Measurements from ENCODE around the gene TIAL1.
"Not testable (repeated sequence)": the region's sequence is repeated elsewhere in the genome, so short reads cannot be mapped to it uniquely, and the experiment has no call there.

TIAL1 gene, protein sequence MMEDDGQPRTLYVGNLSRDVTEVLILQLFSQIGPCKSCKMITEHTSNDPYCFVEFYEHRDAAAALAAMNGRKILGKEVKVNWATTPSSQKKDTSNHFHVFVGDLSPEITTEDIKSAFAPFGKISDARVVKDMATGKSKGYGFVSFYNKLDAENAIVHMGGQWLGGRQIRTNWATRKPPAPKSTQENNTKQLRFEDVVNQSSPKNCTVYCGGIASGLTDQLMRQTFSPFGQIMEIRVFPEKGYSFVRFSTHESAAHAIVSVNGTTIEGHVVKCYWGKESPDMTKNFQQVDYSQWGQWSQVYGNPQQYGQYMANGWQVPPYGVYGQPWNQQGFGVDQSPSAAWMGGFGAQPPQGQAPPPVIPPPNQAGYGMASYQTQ

DNA sequence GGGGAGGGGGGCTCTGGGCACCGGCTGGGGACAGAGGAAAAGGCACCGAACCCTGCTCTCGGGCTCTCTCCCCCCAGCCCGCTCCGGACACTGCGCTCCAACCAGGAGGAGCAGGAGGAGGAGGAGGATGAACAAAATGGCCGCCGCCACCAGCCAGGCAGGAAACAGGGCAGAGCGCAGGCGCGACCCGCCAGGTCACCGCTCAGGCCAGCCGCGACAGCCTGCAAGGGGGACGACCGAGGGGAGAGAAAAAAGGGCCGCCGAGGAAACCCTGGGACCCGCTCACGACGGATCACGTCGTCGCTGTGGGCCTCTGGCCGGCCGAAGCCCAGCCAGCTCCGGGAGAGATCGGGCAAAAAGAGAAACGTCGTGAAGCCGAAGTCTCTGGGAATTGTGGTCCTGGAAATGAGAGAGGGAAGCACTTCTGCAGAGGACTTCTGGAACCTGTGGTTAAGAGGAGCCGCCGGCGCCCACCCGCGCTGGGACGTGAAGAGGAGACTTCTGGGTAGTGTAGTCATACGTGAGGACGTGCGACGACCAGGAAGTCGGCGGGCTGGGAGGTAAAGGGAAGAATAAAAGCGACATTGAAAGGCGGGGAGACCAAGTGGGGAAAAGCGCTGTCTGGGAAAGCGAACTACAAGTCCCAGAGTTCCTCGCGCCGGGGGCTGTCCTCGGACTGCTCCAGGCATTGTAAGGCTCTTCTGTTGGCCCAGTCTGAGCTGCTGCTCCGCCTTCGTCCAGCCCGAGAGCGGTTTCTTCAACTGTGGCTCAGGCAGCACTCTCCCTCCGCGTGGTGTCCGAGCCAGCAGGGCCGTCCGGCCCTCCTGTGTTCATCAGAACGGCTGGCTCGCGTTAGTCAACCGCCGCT lies at the start of gene TIAL1:
Gene TIAL1, minus strand, starts transcription at position 428 of the 868 bp plus-strand sequence. CDS start 499 bp downstream, outside the sequence.
- DNase-seq: peak; percentile 93

DNA sequence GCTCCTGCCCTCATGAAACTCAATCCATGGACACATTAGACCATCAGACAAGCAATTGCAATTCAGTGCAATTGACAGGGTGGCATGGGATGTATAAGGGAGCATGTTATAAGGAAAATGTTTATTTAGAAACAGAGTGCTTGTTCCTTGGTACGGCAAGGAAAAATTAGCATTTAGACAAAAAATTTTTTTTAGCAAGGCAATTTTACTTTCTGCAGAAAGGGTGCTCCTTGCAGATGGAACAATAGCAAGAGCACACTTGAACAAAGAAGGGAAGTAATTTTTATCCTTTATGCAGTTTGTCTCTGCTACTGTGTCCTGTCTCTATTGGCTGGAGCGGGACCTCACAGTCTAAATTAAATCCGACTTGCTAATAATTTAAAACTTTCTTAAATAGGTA lies 48.2 kb upstream of the TIAL1 start:
- no peak for DNase-seq

DNA sequence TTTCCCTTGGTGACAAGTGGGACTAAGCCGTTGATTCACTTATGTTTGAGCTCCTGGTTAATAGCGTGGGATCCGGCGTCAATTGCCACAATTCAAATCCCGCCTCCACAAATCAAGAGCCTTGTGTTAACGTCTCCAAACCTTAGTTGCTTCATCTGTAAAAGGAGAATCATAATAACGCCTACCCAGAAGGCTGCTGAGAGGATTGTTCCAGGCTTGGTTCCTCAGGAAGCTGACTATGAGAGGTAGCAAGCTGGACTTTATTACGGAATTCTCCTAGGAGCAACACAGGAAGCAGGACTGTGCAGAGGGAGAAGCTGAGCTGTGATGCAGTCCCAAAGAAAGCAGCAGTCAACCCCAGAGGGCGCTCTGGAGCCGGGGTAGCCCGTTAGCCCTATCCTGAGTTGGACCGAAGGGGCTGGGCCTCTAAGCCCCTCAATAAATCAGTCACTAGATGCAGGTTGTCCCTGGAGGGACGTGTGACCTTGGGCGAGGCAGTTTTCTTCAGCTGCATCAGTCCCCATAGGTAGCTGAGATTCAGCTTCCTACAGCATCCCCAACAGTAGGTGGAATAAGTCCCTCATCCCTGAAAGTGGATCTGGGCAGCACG lies 47.5 kb upstream of the TIAL1 start:
- DNase-seq: no peak

DNA sequence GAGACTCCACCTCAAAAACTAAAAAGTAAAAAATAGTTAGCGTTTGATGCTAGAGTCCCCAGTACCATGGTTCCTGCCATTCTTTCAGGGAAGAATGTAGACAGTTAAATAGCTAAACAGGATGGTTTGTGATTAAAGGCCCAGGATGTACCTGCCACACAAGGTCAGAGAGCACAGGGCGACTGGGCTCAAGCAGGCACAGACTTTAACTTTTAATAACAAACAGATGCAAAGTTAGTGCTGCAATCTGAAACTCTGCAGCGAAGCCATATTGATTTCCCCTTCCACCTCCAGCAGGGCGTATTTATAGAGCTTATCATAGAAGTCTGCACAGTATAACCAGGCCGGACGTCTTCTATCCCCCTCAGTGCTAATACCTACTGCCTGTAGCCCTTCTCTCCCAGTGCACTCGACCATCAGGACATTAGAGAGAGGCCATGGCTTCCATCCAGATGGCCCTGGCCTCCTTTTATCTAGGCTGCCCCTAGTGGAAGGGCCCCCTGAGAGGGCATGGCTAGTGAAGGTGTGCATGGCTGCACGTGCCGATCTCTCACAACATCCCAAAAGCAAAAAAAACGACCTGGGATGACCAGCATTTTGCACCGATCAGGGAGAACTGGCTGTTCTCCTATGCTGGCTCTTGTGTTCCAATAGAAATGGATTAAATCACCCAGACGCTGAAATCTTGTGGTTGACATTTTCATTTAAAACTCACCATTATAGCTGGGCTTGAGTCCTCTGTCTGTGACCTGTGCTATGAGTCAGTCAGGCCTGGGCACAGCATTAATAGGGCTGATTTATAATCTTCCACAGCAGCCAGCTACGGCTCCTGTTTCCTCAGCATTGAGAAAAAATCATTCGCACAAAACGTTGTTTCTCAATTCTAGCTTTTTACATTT lies 46.8 kb upstream of the TIAL1 start:
- DNase-seq: no peak

DNA sequence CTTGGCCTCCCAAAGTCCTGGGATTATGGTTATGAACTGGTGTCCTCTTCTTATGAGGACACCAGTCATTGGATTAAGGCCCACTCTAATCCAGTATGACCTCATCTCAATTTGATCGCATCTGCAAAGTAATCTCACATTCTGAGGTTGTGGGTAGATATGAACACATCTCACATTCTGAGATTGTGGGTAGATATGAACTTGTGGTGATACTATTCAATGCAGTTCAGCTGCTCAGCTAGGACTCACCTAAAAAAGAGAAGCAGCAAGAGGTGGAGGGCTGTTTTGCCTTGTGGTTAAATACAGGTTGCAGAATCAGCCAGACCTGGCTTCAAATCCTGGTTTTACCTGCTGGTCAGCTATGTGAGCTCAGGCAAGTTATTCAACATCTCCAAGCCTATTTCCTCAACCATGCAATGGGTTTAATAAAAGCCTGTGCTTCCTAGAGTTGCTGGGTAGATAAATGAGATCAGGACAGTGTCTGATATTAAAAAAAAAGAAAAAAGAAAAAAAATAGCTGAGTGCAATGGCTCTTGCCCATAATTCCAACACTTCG lies 45.9 kb upstream of the TIAL1 start:
- no peak for DNase-seq

DNA sequence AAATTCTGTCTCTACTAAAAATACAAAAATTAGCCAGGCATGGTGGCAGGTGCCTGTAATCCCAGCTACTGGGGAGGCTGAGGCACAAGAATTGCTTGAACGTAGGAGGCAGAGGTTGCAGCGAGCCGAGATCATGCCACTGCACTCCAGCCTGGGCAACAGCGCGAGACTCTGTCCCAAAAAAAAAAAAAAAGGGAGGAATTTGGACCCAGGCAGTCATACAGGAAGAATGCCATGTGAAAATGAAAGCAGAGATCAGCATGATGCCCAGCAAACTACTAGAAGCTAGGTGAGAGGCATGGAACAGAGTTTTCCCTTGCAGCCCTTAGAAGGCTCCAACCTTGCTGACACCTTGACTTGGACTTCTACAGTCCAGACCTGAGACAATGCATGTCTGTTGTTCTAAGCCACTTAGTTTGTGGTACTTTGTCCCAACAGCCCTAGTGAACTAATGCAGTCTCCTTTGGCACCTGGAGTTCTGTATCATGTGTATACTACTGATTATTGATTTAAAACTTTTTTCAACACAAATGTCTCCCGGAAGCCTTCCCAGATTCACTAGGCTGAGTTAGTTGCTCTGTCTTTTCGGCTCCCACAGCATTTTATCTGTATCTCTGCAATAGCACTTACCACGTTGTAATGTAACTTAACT lies 44.2 kb upstream of the TIAL1 start:
- no peak for DNase-seq

DNA sequence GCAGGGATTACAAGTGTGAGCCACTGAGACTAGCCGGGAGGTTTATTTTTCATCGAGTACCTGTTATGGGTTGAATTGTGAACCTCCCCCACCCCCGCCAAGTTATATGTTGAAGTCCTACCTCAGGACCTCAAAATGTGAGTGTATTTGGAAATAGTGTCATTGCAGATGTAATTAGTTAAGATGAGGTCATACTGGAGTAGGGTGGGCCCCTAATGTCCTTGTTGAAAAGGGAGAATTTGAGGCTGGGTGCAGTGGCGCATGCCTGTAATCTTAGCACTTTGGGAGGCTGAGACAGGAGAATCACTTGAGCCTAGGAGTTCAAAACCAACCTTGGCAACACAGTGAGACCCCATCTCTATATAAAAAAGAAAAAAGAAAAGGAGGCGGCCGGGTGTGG lies 43.6 kb upstream of the TIAL1 start:
- DNase-seq: no peak

DNA sequence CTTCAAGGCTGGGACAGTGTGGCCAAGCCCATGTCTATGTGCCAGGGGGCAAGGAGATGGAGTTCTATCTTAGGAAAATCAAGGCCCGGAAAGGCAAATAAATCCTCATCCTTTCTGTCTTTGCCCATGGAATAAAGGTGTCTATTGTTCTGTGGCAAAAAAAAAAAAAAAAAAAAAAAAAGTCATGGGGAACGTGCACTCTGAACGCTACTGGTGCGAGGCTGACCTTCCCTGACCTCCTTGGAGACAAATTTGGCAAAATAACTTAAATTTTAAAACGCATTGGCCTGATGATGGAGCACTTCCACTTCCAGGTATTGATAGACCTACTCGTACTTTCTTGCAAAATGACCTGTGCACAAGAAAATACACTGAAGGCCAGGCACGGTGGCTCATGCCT lies 42.2 kb upstream of the TIAL1 start:
- DNase-seq: no peak

DNA sequence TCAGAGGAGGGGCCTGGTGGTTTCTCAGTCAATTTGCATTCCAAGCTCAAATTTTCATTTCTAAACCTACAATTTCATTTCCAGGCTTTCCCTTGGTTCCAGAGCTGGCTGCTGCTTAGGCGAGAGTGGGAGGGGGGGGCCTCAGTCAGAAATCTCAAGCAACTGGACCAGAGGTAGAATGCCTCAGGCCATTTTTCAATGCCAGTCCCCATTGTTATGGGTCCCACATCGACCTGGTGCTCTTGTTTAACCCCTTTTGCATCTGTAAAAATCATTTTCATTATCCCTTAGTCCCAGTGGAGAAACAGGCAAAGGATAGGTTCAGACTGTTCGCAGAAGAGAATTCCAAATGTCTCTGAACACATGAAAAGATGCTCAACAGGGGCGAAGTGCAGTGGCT lies 40.9 kb upstream of the TIAL1 start:
- DNase-seq: no peak

DNA sequence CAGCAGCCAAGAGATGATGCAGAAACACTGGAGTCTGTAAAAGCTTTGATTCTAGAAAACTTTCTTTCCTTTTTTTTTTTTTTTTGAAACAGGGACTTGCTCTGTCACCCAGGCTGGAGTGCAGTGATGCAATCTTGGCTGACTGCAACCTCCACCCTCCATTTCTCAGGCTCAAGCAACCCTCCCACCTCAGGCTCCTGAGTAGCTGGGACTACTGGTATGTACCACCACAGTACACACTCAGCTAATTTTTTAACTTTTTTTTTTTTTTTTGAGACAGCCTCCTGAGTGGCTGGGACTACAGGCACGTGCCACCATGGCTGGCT lies 37.4 kb upstream of the TIAL1 start:
- no peak for DNase-seq

DNA sequence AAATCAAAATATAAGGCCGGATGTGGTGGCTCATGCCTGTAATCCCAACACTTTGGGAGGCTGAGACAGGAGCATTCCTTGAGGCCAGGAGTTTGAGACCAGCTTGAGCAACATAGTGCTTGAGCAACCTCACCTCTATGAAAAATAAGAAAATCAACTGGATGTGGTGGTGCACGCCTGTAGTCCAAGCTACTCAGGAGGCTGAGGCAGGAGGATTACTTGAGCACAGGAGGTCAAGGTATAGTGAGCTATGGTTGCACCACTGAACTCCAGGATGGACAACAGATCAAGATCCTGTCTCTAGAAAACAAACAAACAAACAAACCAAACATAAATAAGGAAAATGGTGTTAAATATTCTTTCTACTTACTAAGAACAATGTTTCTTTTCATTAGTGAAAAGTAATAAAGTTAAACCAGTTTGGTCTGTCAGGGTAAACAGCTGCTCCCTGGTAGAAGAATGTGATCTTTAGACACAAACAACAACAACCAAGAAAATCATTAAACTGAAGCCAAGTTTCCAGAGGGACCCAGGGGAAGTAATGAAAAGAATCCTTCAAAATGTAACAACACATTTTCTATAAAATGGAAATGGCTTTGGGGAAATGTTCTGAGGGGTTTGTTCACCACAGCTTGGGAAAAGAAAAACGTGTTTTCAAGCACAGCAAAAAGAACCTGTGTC lies 36.9 kb upstream of the TIAL1 start:
- DNase-seq: no peak

DNA sequence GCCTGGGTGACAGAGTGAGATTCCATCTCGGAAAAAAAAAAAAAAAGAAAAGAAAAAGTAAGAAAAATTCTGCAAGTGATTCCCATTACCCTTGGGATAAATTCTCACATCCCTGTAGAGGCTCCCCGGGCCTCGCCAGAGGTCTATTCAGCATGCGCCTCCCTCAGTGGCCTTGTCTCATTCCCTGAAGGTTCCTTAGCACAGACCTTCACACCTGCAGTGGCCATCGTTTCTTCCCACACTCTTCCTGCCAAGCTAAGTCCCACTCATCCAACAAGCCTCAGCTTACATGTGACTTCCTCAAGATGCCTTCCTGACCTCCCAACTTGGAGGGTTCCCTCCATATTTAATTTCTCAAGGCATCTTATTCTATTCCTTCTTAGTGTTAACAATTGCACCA lies 33.5 kb upstream of the TIAL1 start:
- DNase-seq: no peak

DNA sequence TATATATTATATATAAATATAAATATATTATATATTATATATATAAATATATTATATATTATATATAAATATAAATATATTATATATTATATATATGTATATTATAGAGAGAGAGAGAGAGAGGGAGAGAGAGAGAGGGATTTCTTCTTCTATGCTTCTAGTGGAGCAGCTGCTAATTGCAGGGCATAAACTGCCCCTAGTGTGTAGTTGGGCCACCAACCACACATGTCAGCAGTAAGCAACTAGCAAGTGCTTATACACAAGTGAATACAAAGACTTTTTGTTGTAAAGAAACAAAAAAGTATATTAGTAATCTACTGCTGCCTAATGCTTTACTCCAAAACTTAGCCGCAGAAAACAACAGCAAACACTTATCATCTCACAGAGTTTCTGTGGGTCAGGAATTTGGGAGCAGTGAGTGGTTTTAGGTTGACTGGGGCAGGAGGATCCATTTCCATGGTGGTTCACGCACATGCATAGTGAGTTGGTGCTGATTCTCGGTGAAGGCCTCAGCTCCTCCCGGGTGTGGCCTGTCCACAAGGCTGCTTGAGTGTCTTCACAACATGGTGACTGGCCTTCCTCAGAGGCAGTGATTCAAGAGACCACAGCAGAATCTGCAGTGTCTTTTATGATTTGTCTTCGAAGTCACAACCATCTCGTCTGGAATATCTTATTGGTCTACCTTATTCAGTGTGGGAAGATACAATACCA lies 29.0 kb upstream of the TIAL1 start:
- no peak for DNase-seq

DNA sequence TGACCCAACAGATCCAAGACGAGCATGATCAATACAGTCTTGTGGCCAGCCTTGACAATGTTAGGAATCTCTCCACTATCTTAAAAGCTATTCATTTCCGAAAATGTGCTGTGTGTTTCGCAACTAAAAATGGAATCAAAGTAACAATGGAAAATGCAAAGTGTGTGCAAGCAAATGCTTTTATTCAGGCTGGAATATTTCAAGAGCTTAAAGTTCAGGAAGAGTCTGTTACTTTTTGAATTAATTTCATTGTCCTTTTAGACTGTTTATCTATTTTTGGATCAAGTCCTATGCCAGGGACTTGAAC lies 24.3 kb upstream of the TIAL1 start:
- DNase-seq: no peak

DNA sequence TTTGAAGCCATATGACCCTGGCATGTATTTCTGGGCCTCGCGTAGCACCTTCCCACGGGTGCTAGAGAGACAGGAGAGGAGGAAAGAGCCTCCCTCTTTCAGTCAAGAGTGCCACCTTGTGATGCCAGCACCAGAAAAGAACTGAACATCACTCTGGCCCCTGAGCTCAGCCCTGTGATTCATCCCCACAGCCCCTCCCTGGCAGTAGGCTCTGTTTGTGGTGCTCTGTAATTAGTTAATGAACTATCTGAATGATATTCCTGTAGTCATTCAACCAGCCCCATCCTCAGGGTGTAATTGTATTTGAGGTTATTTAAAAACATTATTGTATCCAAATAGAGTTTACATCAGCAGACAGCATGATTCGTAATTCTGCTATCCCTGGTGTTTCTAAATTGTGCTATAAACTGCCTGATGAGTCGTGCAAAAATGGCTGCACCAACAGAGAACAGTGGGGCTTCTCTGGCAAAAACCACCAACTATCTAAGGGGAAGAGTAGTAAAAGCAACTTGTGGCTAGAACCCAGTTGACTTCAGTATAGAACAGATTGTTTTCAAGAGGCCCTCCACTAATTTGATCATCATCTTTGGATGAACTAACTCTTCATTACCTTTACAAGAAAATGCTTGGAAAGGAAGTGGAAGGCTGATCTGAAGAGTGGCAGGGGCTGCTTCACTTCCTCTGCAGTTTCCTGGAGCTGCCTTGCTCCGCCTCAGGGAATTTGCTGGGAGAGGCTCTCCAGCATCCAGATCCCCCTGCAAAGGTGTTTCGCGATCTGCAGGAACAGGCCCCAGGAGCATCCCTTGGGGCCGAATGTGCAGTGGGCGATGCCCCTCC lies 23.7 kb upstream of the TIAL1 start:
- no peak for DNase-seq

DNA sequence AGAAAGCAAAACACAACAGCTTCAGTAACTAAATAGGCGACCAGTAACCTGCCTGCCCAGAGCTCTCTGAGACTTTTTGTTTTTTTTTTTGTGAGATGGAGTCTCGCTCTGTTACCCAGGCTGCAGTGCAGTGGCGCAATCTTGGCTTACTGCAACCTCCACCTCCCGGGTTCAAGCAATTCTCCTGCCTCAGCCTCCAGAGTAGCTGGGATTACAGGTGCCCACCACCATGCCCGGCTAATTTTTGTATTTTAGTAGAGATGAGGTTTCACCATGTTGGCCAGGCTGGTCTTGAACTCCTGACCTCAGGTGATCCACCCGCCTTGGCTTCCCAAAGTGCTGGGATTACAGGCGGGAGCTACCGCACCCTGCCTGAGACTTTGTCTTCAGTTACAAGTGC lies 23.0 kb upstream of the TIAL1 start:
- DNase-seq: not testable (repeated sequence)

DNA sequence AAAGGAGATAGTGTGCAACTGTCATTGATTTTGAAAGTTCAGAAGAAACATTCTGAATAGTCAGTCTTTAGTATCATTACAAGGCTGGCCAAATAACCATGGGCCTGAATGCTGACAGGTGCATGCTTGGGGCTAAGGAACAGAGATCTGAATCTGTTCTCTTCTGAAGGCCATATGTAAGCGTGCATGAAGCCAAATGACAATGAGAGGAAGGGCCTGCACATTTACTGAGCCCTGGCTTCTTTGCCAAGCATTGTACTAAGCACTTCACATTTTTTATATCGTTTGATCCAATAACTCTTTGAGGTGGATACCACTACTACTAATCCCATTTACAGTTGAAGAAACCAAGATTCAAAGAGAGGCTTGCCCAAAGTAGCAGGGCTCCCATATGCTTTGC lies 22.5 kb upstream of the TIAL1 start:
- DNase-seq: no peak

DNA sequence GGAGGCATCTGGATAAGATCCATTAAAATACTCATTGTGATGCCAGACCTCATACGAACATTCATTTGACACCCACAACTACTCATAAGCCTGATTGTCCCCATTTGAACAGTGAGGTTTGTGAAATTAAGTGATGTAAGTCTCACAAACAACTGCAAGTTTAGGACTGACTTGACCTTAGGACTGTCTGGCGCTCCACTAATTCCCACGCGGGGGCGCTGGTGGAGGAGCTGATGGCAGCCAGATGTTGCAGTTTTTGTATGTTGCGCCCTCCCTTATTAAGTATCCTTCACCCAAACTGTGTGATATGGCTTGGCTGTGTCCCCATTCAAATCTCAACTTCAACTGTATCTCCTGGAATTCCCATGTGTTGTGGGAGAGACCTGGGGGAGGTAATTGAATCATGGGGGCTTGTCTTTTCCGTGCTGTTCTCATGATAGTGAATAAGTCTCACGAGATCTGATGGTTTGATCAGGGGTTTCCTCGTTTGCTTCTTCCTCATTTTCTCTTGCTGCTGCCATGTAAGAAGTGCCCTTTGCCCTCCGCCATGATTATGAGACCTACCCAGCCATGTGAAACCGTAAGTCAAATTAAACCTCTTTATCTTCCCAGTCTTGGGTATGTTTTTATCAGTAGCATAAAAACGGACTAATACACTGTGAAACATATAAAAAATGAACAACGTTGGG lies 20.3 kb upstream of the TIAL1 start:
- no peak for DNase-seq

DNA sequence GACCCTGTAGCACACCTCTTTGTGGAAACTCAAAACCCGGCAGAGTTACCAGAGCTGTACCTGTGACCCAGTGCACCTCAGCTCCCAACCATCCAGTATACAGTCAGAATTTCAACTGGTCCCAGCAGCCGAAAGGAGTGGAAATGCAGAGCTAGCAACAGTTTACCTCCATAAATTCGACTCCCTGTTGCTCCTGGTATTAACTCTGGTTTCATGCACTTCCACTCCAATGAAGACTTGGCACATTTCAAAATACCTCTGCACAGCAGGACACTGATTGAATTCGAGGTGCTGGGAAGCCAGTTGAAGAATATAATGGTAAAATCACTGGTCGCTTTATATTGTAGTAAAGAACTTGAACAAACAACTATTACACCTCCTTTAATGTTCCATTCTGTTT lies 17.9 kb upstream of the TIAL1 start:
- no peak for DNase-seq
